GM12878 (cell line): Measurements from ENCODE around the gene DUSP11. TPM values are rescaled to one million over a fixed set of nuclear protein-coding genes. Genes with fewer than 3 reads are reported as not detected.

Experiments
- ATAC-seq: fragments of 200-7000 bp; cut with Tn5 transposase; 3 replicates; pipeline ENCODE4 v1.9.1; 2020; ENCODE audit warnings: mild to moderate bottlenecking, moderate library complexity
- BruUV-seq: library from RNA; stranded (reverse); fragments of 400-500 nt; replicated peaks from 2 replicates; lab custom pipeline; 2021; lab: Mats Ljungman, UMichigan
- CTCF ChIA-PET: fragments of 300-600 bp; sonication (Branson Sonifier 250); formaldehyde crosslinking; extraction: SDS; loops from one replicate; lab custom pipeline; 2021; ENCODE audit warnings: inconsistent platforms; lab: Yijun Ruan, JAX
- POLR2A ChIA-PET: fragments of 350-600 bp; formaldehyde crosslinking; extraction: SDS; loops from one replicate; lab custom pipeline; 2021; ENCODE audit warnings: inconsistent platforms; lab: Charles Lee
- RAD21 ChIA-PET: fragments of 300-600 bp; sonication (Branson Sonifier 250); formaldehyde crosslinking; loops from one replicate; lab custom pipeline; 2023; ENCODE audit warnings: antibody characterized with exemption; ENCODE audit not compliant: unreplicated experiment; lab: Charles Lee
- SMC1A ChIA-PET: fragments of 300-600 bp; sonication (Branson Sonifier 250); formaldehyde crosslinking; loops from one replicate; lab custom pipeline; 2023; ENCODE audit not compliant: unreplicated experiment, uncharacterized antibody; lab: Charles Lee
- DNase-seq: peaks from one replicate; pipeline ENCODE4 v3.0.0-alpha.2; 2011; ENCODE audit warnings: low read depth, low spot score
- FAIRE-seq: peaks from 3 replicates; lab custom pipeline; 2011; peaks lifted over from hg19 to GRCh38; lab: Jason Lieb, UNC
- H2AFZ ChIP-seq: 2 replicates; pipeline ENCODE4 v1.6.0; 2011; ENCODE audit warnings: low read depth, low read length, control low read depth; ENCODE audit not compliant: control insufficient read depth
- H3K27ac ChIP-seq: 2 replicates; pipeline ENCODE4 v1.5.1; 2011; ENCODE audit warnings: control low read depth; ENCODE audit not compliant: control insufficient read depth, insufficient read depth
- H3K27me3 ChIP-seq, 2 experiments: replicated peaks in 1 of 2; 2 replicates each; pipeline versions ENCODE4 v1.6.0 to v1.6.1; 2011; ENCODE audit warnings: low read length in 1 of 2; ENCODE audit not compliant: control insufficient read depth in 2 of 2, insufficient read depth in 2 of 2
- H3K36me3 ChIP-seq, 2 experiments: 2 replicates each; pipeline ENCODE4 v1.5.1; 2011; ENCODE audit warnings: low read length in 1 of 2; ENCODE audit not compliant: control insufficient read depth in 2 of 2, insufficient read depth in 2 of 2
- H3K4me1 ChIP-seq: 2 replicates; pipeline ENCODE4 v1.6.1; 2011; ENCODE audit warnings: mild to moderate bottlenecking, low read length, moderate library complexity, mixed read lengths; ENCODE audit not compliant: control insufficient read depth, insufficient read depth
- H3K4me2 ChIP-seq: 2 replicates; pipeline ENCODE4 v1.6.0; 2011; ENCODE audit warnings: control low read depth; ENCODE audit not compliant: control insufficient read depth, insufficient read depth
- H3K4me3 ChIP-seq: fragments of 200-600 bp; sonication (generic); 2 replicates; pipeline ENCODE4 v1.5.1; 2016
- H3K79me2 ChIP-seq: 2 replicates; pipeline ENCODE4 v1.6.0; 2011; ENCODE audit warnings: low read length; ENCODE audit not compliant: control insufficient read depth, insufficient read depth
- H3K9ac ChIP-seq: 2 replicates; pipeline ENCODE4 v1.8.0; 2011; ENCODE audit warnings: low read length, control low read depth, mixed read lengths; ENCODE audit not compliant: control insufficient read depth, insufficient read depth
- H3K9me3 ChIP-seq: replicated peaks from 3 replicates; pipeline ENCODE4 v1.5.1; 2011; ENCODE audit warnings: mild to moderate bottlenecking, low read length; ENCODE audit not compliant: control insufficient read depth, insufficient read depth
- H4K20me1 ChIP-seq: 2 replicates; pipeline ENCODE4 v1.6.0; 2011; ENCODE audit not compliant: control insufficient read depth, insufficient read depth
- ATF7 ChIP-seq: fragments of 450-650 bp; IDR thresholded peaks from 2 replicates; pipeline ENCODE4 v1.6.1; 2016; ENCODE audit warnings: low read depth, mild to moderate bottlenecking
- WGBS: methylation state at CpG from one replicate; pipeline ENCODE4 v1.1.6; 2016; ENCODE audit warnings: low lambda C conversion rate; ENCODE audit not compliant: insufficient replicate concordance, insufficient coverage; ENCODE audit errors: missing lambda C conversion rate; 5-methylcytosine and 5-hydroxymethylcytosine counted together
- in situ Hi-C: fragments of 300-500 bp; cut with MboI; formaldehyde crosslinking; loops from 9 replicates; pipeline ENCODE4 v1.14.3; 2018; ENCODE audit warnings: mixed read lengths
- intact Hi-C: fragments of 100-400 bp; cut with micrococcal nuclease; formaldehyde crosslinking; loops from one replicate; pipeline ENCODE4 v1.14.2; 2022; ENCODE audit not compliant: unreplicated experiment
- polyA plus RNA-seq, 11 experiments: library from polyadenylated mRNA; depleted of rRNA in 4 of 11; unstranded in 6 of 11; stranded (reverse) in 5 of 11; fragments of >200 nt; fragmentation: Nextera tagmentation in 4 of 11; fragmentation: Illumina TruSeq in 1 of 11; extraction: Ambion mirVana in 4 of 11; extraction: Trizol in 1 of 11; gene quantifications; 1 replicate in 1 of 11; 2 replicates in 10 of 11; pipeline versions ENCODE4 v1.2.1 to v1.2.3, GENCODE V29; 2011 to 2016; ENCODE audit warnings: inconsistent platforms in 2 of 11, missing spikeins in 2 of 11, low read depth in 1 of 11
- total RNA-seq, 4 experiments: library from RNA; depleted of rRNA in 3 of 4; stranded (reverse); fragments of >200 nt in 3 of 4; fragmentation: Illumina TruSeq in 1 of 4; extraction: Trizol in 1 of 4; gene quantifications; 2 replicates each; pipeline versions ENCODE4 v1.2.1 to v1.2.3, GENCODE V29; 2013 to 2021
- TF ChIP-seq, protein P1 (sequence below): fragments of 450-650 bp; IDR thresholded peaks from 2 replicates; pipeline ENCODE4 v1.6.1; 2016; ENCODE audit warnings: mild to moderate bottlenecking

DUSP11 gene
- total and polyA plus RNA-seq, 10 of the 15 experiments (the other 5 are each of a cell fraction or from before 2014, with no cell fraction given) = 26.4 to 78.4 (median 47.9) TPM

GRCh38 chr2:73827660-73828388 is 47.9 kb upstream of the DUSP11 start:
- Histone ChIP-seq H3K27ac (no peak overlapping the region), H4K20me1 (no peaks in the 10 kb centered on the region), H3K9me3 (peaks cover 3% of the 10 kb centered on the region), H3K9ac (peak overlapping the region; percentile 89; the same call in 1 of the 2 replicates), H2AFZ (peak overlapping the region; percentile 97), H3K4me2 (peak overlapping the region; percentile 53), H3K4me1 (peaks cover 7% of the 10 kb centered on the region; the same call in 1 of the 2 replicates), H3K79me2 (peaks cover 23% of the 10 kb centered on the region), H3K27me3 (no peaks in the 10 kb centered on the region), H3K4me3 (peak overlapping the region; percentile 96), H3K36me3 (no peaks in the 10 kb centered on the region; a peak in 1 of 4 replicates)
- DNase-seq (no peak), ATAC-seq (no peak), FAIRE-seq (no peak)
- in situ Hi-C loops = loop anchor here (10.0 kb wide), 1 partner anchor 567 kb away; no protein-coding TSS in a partner anchor
- CTCF ChIA-PET = interaction anchor here (0.6 to 8.9 kb wide), 70 partner anchors 11 to 761 kb away, joined by 3 to 191 read pairs (median 4); partner anchors contain the start of genes ACTG2 and BOLA3
- RAD21 ChIA-PET = interaction anchor here (0.6 to 8.4 kb wide), 35 partner anchors 12 to 563 kb away, joined by 3 to 96 read pairs (median 4); partner anchors contain the start of genes BOLA3, MOB1A and TPRKB
- TF ChIP-seq, protein P1, sequence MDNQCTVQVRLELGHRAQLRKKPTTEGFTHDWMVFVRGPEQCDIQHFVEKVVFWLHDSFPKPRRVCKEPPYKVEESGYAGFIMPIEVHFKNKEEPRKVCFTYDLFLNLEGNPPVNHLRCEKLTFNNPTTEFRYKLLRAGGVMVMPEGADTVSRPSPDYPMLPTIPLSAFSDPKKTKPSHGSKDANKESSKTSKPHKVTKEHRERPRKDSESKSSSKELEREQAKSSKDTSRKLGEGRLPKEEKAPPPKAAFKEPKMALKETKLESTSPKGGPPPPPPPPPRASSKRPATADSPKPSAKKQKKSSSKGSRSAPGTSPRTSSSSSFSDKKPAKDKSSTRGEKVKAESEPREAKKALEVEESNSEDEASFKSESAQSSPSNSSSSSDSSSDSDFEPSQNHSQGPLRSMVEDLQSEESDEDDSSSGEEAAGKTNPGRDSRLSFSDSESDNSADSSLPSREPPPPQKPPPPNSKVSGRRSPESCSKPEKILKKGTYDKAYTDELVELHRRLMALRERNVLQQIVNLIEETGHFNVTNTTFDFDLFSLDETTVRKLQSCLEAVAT = 0 out of 2 replicates have a peak, but pooled peaks have one; percentile 22
- TF ChIP-seq ATF7 = no peak
- BruUV-seq = no TSS peak
- SMC1A ChIA-PET = interaction anchor here (0.5 to 7.3 kb wide), 53 partner anchors 8 to 758 kb away, joined by 3 to 53 read pairs (median 4); partner anchors contain the start of gene TPRKB
- intact Hi-C loops = loop anchor here (1.0 to 10.0 kb wide), 6 partner anchors 143 to 507 kb away; partner anchors contain the start of gene TET3
- 41% methylated on average over 9 of the region's 9 CpGs for WGBS
- POLR2A ChIA-PET = interaction anchor here (0.5 to 1.8 kb wide), 15 partner anchors 89 to 507 kb away, joined by 3 to 12 read pairs (median 4); partner anchors contain the start of genes BOLA3, MOB1A and TPRKB
